LNCAP (cell line): ENCODE results near the gene IGSF3.

ENCODE experiments used
- TF ChIP-seq, protein P1 (sequence below): fragments of 450-650 bp; IDR thresholded peaks from 2 replicates; pipeline ENCODE4 v1.5.1; 2017; ENCODE audit warnings: mild to moderate bottlenecking

The IGSF3 gene

DNA sequence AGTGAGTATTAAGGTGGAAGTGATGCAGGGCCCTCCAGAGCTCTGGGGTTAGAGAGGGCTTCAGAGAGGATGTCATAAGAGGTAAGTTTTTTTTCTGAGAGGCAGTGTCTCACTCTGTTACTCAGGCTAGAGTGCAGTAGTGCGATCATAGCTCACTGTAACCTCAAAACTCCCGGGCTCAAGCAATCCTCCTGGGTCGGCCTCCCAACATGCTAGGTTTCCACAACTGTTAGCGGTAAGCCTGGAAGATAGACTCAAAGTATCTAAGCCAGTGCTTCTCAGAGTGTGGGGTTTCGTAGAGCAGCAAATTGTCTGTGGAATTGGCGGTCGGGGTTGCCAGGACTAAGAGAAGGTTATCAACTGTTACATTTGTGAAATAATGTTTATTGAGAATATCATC is 18.6 kb upstream of the IGSF3 start:
- TF ChIP-seq, protein P1, sequence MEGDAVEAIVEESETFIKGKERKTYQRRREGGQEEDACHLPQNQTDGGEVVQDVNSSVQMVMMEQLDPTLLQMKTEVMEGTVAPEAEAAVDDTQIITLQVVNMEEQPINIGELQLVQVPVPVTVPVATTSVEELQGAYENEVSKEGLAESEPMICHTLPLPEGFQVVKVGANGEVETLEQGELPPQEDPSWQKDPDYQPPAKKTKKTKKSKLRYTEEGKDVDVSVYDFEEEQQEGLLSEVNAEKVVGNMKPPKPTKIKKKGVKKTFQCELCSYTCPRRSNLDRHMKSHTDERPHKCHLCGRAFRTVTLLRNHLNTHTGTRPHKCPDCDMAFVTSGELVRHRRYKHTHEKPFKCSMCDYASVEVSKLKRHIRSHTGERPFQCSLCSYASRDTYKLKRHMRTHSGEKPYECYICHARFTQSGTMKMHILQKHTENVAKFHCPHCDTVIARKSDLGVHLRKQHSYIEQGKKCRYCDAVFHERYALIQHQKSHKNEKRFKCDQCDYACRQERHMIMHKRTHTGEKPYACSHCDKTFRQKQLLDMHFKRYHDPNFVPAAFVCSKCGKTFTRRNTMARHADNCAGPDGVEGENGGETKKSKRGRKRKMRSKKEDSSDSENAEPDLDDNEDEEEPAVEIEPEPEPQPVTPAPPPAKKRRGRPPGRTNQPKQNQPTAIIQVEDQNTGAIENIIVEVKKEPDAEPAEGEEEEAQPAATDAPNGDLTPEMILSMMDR, result no peak

DNA sequence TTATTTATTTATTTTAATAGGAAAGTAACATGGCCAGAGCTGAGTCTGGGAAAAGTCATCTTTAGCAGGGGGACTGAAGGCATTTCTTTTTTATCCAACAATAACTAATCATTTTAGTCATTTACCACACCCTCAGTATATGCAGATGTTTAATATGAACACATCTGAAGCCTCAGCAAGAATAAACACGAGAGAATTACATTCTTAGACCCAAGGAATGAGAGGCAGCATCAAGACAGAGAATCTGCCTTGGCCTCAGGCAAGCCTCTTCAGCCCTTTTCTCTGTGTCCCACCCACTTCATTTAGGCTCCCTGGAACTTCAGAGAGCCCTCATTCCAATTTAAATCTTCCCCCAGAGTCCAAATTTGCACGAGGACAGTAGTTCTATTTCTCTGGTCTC is 17.0 kb upstream of the IGSF3 start:
- TF ChIP-seq, protein P1, result no peak

DNA sequence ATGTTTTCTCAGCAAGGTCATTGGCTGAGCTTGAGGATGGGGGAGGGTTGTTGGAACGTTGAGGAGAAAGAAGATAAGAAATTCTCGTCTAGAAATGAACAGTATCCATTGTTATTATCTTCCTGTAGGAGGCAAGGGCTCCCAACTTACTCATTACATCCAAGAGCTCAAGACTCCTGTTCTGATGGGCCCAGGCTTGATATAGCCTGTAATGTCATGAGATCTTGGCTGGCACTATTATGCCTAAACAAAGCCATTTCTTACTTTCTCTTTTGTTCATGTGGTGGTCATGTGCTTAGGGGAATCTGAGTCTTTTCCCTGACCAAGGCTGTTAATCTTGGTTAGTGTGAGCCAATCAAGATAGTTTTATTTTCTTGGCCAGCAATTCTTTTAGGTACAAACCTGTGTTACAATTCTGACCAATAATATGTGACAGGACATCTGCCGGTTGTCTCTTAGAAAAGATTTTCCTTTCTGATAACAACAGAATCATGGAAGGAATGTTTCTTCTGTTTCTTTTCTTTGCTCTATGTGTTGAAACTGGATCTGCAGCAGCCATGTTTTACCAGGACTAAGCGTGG is 15.2 kb upstream of the IGSF3 start:
- TF ChIP-seq, protein P1, result no peak

DNA sequence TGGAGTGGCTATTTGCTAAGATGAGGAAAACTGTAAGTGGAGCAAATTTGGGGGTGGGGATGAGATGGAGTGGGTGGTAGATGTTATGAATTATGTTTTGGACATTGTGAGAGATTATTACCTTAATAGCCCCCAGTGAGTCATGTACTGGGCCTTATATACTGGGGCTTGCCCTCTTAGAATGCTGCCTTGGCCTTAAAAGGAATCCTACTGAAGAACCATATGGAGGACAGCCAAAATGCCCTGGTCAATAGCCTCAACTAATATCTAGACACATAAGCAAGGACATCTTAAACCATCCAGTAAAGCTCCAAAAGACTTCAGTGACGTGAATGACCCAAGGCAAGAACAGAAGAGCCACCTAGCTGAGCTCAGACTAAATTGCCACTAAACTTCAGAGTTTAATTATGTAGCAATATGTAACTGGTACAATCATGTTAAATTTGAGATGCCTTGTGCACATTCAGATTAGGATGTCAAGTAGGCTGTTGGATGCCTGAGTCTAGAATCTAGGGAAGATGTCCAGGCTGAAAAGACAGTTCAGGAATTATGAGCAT is 13.9 kb upstream of the IGSF3 start:
- TF ChIP-seq, protein P1, result no peak

DNA sequence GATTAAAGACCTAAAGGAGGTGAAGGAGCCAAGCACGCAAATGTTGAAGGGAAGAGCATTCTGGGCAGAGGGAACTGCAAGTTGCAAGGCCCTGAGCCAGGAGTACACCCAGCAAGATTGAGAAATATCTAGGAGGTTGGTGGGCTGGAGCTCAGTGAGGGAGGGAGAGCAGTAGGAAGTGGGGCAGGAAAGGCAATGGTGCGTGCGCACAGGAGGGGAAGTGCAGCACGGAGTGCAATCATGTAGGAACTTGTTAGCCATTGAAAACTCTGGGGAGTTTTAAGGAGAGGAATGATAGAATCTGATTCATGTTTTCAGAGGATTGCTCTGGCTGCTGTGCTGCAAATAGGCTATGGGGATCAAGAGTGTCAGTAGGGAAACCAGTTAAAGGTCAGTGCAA is 13.2 kb upstream of the IGSF3 start:
- TF ChIP-seq, protein P1, result no peak

DNA sequence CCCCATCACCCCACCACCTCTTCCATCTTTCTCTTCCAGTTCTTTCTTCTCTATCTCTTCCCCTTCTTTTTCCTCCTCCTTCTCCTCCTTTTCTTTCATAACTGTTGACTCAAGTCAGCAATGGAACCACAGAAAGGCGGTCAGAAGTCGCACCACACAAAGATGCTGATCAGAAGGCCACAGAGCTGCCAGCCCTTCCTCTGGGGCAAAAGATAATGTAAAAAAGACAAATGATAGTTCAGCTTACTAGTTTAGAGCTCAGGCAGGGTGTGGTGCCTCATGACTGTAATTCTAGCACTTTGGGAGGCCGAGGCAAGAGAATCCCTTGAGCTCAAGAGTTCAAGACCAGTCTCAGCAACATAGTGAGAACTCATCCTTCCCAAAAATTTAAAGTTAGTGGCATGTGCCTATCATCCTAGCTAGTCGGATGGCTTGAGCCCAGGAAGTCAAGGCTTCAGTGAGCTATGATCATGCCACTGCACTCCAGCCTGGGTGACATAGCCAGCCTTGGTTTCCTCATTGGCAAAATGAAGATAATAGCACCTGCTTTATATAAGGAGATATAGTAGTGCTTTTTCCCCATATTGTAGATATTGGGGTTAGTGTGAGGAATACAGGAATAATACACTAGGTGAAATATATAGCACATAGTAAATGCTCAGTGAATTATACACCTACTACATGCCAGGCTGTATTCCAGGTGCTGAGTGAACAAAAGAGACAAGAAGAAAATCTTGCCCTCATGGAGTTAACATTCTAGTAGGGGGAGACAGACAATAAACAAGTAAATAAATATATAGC is 12.5 kb upstream of the IGSF3 start:
- TF ChIP-seq, protein P1, result no peak

DNA sequence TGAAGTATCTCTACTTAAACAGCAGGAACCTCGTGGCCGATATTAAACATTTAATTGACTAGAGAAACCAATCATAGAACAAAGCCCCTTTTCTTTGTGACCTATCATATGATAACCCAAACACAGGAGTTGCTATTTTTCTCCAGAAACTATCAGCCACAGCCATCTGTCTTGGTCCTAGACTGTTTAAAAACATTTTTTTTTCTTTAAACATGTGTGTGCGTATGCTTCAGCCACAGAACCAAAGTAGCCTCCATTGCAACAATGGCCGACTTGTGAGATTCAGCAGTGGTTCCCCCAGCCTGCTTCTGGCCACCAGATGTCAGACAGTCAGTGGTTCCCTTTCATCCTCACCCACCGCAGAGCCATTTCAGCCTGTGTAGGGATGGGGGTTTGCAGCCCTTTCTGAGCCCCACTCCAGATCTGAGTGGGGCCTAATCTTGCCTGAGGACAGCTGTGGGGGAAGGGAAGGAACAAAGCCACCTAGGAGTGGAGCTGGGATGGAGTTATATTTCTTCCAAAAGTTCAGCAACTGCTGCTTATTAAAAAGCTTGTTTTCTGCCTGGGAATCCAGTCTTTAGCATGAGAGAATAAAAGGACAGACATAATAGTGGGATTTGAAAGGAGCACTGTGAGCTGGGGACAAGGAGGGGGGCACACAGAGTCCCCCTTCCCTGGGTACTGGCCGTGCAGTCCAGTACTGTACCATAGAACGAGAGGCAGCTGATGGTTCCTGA is 11.7 kb upstream of the IGSF3 start:
- TF ChIP-seq, protein P1, result no peak
